Mammary epithelial cell (primary cell): ENCODE measurements around the gene EXOC2.

Experiments
- CTCF ChIP-seq, 2 donors: IDR thresholded peaks in 1 of 2; conservative IDR thresholded peaks in 1 of 2; 2 replicates each; pipeline ENCODE4 v1.5.1; 2011 to 2012; ENCODE audit warnings: inconsistent platforms in 2 of 2, low read length in 2 of 2, mild to moderate bottlenecking in 2 of 2, control low read depth in 1 of 2, low read depth in 1 of 2; ENCODE audit not compliant: insufficient read depth in 1 of 2; ENCODE audit errors: extremely low read depth in 1 of 2
- EZH2 ChIP-seq: IDR thresholded peaks from 2 replicates; pipeline ENCODE4 v1.6.1; 2012; ENCODE audit warnings: low read length, inconsistent platforms, borderline replicate concordance

- TF ChIP-seq CTCF (conservative IDR thresholded peaks at IDR 0.05 in 1 of 2, IDR thresholded peaks at IDR 0.05 in 1 of 2; ENCODE audit: extremely low read depth in 1 of 2, insufficient read depth in 1 of 2, low read depth in 1 of 2, low read length in 2 of 2) = no peak
- TF ChIP-seq EZH2 = no peak
Measured at GRCh38 chr6:589090-589489, 103.8 kb downstream of the EXOC2 start.
